GM18526 (cell line): Measurements from ENCODE around the gene MAPK10.

Experiments used
- POLR2A ChIP-seq: IDR thresholded peaks from 3 replicates; pipeline ENCODE4 v1.6.1; 2011; ENCODE audit not compliant: insufficient read length; ENCODE audit errors: extremely low read depth

MAPK10 gene

GRCh38 chr4:86250619-86251018, 109.2 kb downstream of the MAPK10 start:
- TF ChIP-seq POLR2A = no peak

GRCh38 chr4:86250006-86250405, 109.8 kb downstream of the MAPK10 start:
- no peak for TF ChIP-seq POLR2A

DNA sequence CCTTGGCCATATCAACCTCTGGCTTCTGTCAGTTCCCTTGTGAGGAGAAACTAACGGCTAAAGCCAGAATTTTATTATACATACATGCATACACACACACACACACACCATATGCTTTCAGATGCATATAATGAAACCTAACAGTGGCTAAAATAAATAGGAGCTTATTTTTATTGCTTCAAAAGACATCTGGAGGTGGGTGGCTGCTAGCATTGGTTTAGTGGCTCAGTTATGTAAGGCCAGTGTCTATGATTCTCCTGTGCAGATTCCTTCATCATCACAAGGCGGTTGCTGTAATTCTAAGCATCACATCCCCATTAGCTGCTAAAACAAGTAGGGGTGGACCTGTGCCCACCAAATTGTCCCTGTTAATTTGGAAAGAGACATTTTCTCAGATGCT, 110.8 kb downstream of the MAPK10 start:
- no peak for TF ChIP-seq POLR2A

- TF ChIP-seq POLR2A = no peak
These were observed 111.9 kb downstream of the MAPK10 start for GRCh38 chr4:86247906-86248305.

GRCh38 chr4:86247320-86247719, 112.5 kb downstream of the MAPK10 start:
- TF ChIP-seq POLR2A = no peak

DNA sequence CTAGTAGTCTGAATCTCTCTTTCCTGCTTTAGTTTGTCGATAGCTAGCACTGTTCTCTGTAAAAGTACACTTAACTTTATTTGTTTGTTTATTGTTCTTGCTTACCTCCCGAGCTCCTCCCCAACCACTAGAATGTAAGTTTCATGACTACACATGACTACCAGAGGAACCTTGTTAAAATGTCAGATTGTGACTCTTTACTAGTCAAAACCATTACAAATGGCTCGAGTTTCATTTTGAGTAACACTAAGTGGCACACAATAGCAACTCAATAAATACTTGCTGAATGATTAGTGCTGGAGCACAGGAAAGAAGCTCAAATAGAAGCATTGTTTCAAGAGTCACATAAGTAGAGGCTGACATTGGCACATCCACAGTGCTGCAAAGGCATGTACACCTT, 116.1 kb downstream of the MAPK10 start:
- TF ChIP-seq POLR2A = no peak

DNA sequence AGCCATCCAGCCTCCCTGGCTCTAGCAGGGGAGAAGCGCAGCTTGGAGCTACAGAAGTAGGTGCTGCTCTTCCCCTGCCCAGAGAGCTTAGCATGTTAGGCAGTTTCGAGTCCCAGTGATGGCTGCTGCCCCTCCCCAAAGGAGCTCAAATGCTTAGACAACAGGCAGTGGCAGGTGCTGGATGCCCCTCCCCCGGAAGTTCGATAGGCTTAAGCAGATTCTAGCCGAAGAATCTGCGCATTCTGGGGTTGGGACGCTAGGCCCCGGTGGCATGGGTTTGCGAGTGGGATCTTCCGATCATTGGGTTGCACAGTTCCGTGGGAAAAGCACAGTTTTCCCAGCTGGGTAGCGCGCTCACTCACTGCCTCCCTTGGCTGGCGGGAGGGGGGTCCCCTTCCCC, 117.2 kb downstream of the MAPK10 start:
- TF ChIP-seq POLR2A = no peak

DNA sequence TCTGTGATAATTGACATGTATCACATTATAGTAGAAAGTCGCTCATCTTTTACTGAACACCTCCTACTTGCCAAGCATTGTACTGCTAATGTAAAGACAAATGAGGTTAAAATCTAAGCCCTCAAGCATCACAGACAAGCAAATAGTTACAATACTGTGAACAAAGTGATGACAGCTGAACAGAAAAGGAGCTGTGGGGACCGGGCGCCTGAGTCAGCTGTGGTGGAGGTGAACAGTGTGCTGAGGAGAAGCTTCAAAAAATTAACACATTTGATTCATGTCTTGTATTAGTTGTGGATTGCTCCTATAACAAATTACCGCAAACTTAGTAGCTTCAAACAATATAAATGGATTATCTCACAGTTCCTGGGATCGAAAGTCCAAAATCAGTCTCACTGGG, 124.3 kb downstream of the MAPK10 start:
- no peak for TF ChIP-seq POLR2A

DNA sequence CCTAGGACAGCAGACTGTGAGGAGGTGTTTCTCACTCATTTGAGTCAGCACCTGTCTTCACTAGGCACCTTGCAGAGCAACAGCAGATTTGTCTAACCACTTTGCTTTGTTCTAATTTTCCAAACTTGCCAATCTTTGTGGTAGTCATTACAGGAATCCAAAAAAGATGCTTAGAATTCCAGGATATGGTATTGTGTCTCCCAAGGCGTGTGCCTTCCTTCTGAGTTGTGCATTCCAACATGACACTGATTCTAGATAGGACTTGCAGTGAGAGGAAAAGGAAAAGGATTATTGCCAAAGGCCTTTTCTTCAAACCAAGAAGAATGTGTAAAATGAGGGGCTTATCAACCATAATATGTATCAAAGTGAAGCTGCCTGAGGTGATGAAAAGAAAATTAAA, 126.2 kb downstream of the MAPK10 start:
- TF ChIP-seq POLR2A = no peak

DNA sequence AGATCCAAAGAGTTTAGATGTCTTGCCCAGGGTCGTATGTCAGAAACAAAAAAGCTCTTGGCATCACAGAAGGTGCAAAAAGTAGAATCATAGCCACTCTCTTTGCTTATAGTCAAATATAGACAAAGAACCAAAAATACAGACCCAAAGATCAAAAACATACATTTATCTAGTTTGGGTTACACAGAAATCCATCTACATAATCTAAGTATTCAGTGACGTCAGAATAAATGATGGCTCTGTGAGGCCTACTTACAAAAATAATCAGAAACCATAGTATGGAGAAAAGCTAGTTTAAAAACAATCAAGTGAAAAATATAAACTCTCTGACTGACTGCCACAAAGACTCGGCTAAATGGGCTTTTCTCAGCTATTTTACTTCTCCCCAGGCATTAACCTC, 126.8 kb downstream of the MAPK10 start:
- no peak for TF ChIP-seq POLR2A

- TF ChIP-seq POLR2A = no peak
These were observed 136.4 kb downstream of the MAPK10 start for GRCh38 chr4:86223472-86223871.

- no peak for TF ChIP-seq POLR2A
These were observed 138.9 kb downstream of the MAPK10 start for GRCh38 chr4:86221002-86221401.

DNA sequence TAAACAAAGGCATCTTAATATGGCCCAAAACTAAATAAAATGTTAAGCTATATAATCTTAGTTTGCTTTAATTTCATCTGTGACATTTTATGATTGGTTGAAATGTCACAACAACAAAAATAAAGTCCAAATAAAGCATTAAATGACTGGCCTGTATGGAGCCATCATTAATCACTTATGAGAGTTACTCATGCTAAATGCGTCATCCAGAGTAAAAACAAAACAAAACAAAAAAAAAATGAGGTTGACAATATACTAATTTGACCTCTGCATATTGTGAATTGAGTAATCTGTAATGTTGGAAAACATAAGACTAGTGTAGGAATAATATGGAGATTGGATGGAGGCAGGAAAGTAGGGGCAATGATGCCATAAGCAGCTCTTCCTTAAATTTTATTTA, 139.7 kb downstream of the MAPK10 start:
- no peak for TF ChIP-seq POLR2A

- no peak for TF ChIP-seq POLR2A
These were observed 140.9 kb downstream of the MAPK10 start for GRCh38 chr4:86218746-86219473.

DNA sequence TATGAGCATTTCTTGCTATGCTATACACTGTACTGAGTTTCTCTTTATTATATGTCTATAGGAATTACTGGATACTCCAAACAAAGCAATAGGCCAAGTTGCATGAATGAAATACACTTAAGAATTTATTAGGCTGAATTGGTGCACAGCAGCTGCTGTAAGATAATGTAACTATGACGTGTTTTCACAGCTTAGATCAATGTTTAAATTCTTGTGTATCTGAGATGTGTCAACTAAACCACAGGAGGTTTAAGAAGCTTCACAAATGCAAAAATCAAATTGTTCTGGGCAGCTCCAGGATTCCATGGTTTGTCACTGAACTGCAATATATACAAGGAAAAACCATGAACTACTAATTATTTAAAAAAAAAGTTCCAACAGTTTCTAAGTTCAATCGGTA, 156.7 kb downstream of the MAPK10 start:
- no peak for TF ChIP-seq POLR2A

DNA sequence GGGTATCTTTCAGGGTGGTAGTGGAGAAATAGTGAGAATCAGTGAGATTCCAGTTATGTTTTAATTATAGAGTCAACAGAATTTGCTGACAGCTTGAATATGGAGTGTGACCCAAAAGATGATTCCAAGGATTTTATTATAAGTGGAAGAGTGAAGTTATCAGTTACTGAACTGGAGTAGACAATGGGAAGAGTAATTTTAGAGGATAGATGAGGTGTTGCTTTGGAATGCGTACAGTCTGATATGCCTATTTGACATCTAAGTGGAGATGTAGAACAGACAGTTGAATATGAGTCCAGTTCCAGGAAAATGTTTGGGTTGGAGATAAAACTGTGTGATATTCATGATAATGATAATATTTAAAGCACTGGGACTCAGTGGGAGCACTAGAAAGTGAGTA, 174.2 kb downstream of the MAPK10 start:
- TF ChIP-seq POLR2A = no peak

DNA sequence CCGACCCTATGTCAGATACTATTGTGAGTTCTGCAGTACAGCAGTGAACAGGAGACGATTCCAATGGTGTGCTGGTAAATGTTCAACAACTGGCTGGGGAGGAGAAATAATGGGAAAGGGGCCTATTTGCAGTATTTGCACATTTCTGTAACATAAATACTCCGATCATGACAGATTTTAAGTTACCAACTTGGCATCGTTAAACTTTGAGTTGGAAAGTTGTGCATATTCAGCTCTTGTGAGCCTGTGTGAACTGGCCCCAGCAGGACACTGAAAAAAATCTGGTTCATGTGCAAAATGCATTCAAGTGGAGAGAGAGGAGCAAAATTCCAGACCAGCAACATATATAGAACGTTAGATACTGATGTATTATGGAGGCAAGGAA, 175.0 kb downstream of the MAPK10 start:
- no peak for TF ChIP-seq POLR2A
